H1 (cell line): Measurements from ENCODE around the gene DENND4C.
"Not testable (repeated sequence)": the region's sequence is repeated elsewhere in the genome, so short reads cannot be mapped to it uniquely, and the experiment has no call there.

Source experiments
- CREB1 ChIP-seq: IDR thresholded peaks from 2 replicates; pipeline ENCODE4 v1.6.1; 2012; ENCODE audit warnings: inconsistent platforms
- CTCF ChIP-seq, 3 experiments: IDR thresholded peaks; 1 replicate in 2 of 3; 2 replicates in 1 of 3; pipeline versions ENCODE4 v1.5.1 to v1.6.1; 2011; ENCODE audit warnings: low read length in 3 of 3, mild to moderate bottlenecking in 3 of 3, inconsistent platforms in 2 of 3, low read depth in 1 of 3, moderate library complexity in 1 of 3; ENCODE audit not compliant: insufficient read depth in 1 of 3; ENCODE audit errors: control extremely low read depth in 1 of 3
- JUND ChIP-seq: IDR thresholded peaks from 2 replicates; pipeline ENCODE4 v1.6.1; 2011; ENCODE audit warnings: mild to moderate bottlenecking, improper control_type of control experiment, low read length
- RNF2 ChIP-seq: fragments of 200-900, 300-1000 bp; sonication (generic); IDR thresholded peaks from 2 replicates; pipeline ENCODE4 v1.7.1; 2016; ENCODE audit warnings: borderline replicate concordance, low read depth, mild to moderate bottlenecking, antibody characterized with exemption, low read length; ENCODE audit not compliant: poor library complexity, severe bottlenecking; ENCODE audit errors: missing control alignments
- SAP30 ChIP-seq: fragments of 300-600 bp; sonication (generic); IDR thresholded peaks from 2 replicates; pipeline ENCODE4 v1.7.1; 2012; ENCODE audit warnings: low read length, moderate library complexity, mild to moderate bottlenecking, inconsistent platforms; ENCODE audit not compliant: insufficient read depth, insufficient replicate concordance
- TAF1 ChIP-seq: IDR thresholded peaks from 2 replicates; pipeline ENCODE4 v1.6.1; 2011; ENCODE audit warnings: mild to moderate bottlenecking, low read depth, low read length

- TF ChIP-seq CTCF (IDR thresholded peaks at IDR 0.05; ENCODE audit: control extremely low read depth in 1 of 3, insufficient read depth in 1 of 3, low read depth in 1 of 3, low read length in 3 of 3); TAF1; JUND; RNF2; CREB1; SAP30: not testable (repeated sequence)
These were observed 36.4 kb downstream of the DENND4C start for GRCh38 chr9:19266778-19267384.
